Heart right ventricle (tissue), 16 donors: ENCODE measurements around the gene POMT2. TPM values are rescaled to one million over a fixed set of nuclear protein-coding genes. Genes with fewer than 3 reads are reported as not detected.
A peak's percentile ranks its signal among the peaks of the same experiment; 100 is the strongest.

Experiments
- ATAC-seq, 8 donors: fragments of 200-7000 bp; cut with Tn5 transposase; one replicate each; pipeline ENCODE4 v1.9.1; 2020; ENCODE audit warnings: mild to moderate bottlenecking in 8 of 8, moderate library complexity in 8 of 8, moderate number of reproducible peaks in 1 of 8
- DNase-seq, 2 donors: peaks; one replicate each; pipeline ENCODE4 v3.0.0-alpha.2; 2020
- H3K27ac ChIP-seq, 10 donors: fragments of 200-600 bp; sonication (generic) in 2 of 10; one replicate each; pipeline versions ENCODE4 v1.5.0 to v1.8.0; 2020 to 2022; ENCODE audit warnings: mild to moderate bottlenecking in 3 of 10
- H3K27me3 ChIP-seq, 7 donors: fragments of 200-600 bp; one replicate each; pipeline ENCODE4 v1.8.0; 2021 to 2022; ENCODE audit warnings: mild to moderate bottlenecking in 2 of 7
- H3K36me3 ChIP-seq, 9 donors: fragments of 200-600 bp; sonication (generic) in 1 of 9; one replicate each; pipeline versions ENCODE4 v1.5.0 to v1.8.0; 2020 to 2022; ENCODE audit warnings: mild to moderate bottlenecking in 2 of 9
- H3K4me1 ChIP-seq, 9 donors: fragments of 200-600 bp; sonication (generic) in 1 of 9; one replicate each; pipeline versions ENCODE4 v1.5.0 to v1.8.0; 2020 to 2022; ENCODE audit warnings: mild to moderate bottlenecking in 4 of 9
- H3K4me3 ChIP-seq, 10 donors: fragments of 200-600 bp; sonication (generic) in 2 of 10; one replicate each; pipeline versions ENCODE4 v1.5.0 to v1.8.0; 2020 to 2022; ENCODE audit warnings: mild to moderate bottlenecking in 7 of 10, moderate library complexity in 2 of 10
- H3K9me3 ChIP-seq, 11 donors: fragments of 200-600 bp in 10 of 11; sonication (generic) in 2 of 11; one replicate each; pipeline versions ENCODE4 v1.5.0 to v1.8.0; 2013 to 2022; ENCODE audit warnings: mild to moderate bottlenecking in 2 of 11, control low read depth in 1 of 11, moderate library complexity in 1 of 11
- CTCF ChIP-seq, 9 donors: fragments of 200-600 bp; sonication (generic) in 2 of 9; IDR thresholded peaks; one replicate each; pipeline versions ENCODE4 v1.5.0 to v1.8.0; 2021 to 2022; ENCODE audit warnings: antibody characterized with exemption in 9 of 9, mild to moderate bottlenecking in 5 of 9, moderate library complexity in 1 of 9
- WGBS, 2 donors: extraction: QIAGEN DNeasy Blood & Tissue Kit; methylation state at CpG; one replicate each; pipeline ENCODE4 v1.1.7; 2013; ENCODE audit warnings: inconsistent platforms in 1 of 2; 5-methylcytosine and 5-hydroxymethylcytosine counted together
- intact Hi-C, 10 donors: fragments of 100-400 bp; cut with DNase I; formaldehyde crosslinking; loops; one replicate each; pipeline versions ENCODE4 v1.11.1 to v1.14.2; 2022
- polyA plus RNA-seq, 2 donors: library from polyadenylated mRNA; stranded (reverse); fragments of 200-250 nt; gene quantifications; one replicate each; pipeline ENCODE4 v1.2.3, GENCODE V29; 2013
- total RNA-seq, 10 donors: library from RNA; stranded (reverse); fragmentation: NEBNext Ultra II Directional in 3 of 10; extraction: Animal tissue kit (Norgen Biotek cat#: 25700) in 3 of 10; gene quantifications; one replicate each; pipeline versions ENCODE4 v1.2.1 to v1.2.4, GENCODE V29; 2021 to 2023
- donor health status: Arrhythmogenic right ventricular cardiomyopathy.
- donor health status: ischemic (EF 13 %, LVEDD 7.1; RV severe dilation, severe dysfunction).
- donor health status: healthy with polysubstance abuse.
- donor health status: DM: no; HTN: yes; CAD: no.
- donor health status: DM: no; HTN: no; CAD: no.
- donor health status: ischemic (EF 25% LVEDD 6.9; RV normal size, moderate dysfunction).
- donor health status: ischemic (EF 25% LVEDD 5.7; RV mildly dilated, moderate dysfunction).
- donor health status: healthy.
- donor health status: DM: yes; HTN: yes; CAD: no.
- donor health status: Ischemic cardiomyopathy.
- donor health status: ischemic (EF 35%, LVEDD 5.7; RV mildly dilated, moderate dysfunction).
- donor health status: nonischemic (EF 11% LVEDD 7.7; RV severe dilation, severe dysfunction).
- donor health status: DM: yes; HTN: yes; CAD: no.
- donor health status: PGD.
- donor health status: ischemic (EF 29% LVEDD 5.4; RV normal size, mild dysfunction).
- donor health status: nonischemic (EF 23%, LVEDD 6.1; RV moderate dilation, normal function).

POMT2 gene
- total and polyA plus RNA-seq, 12 donors = 10.5 to 23.4 (median 16.9) TPM

- TF ChIP-seq CTCF (IDR thresholded peaks at IDR 0.05) = no peak
- H3K9me3 ChIP-seq = no peaks in the 10 kb centered on the region
- H3K4me1 ChIP-seq = peaks cover 0 to 36% (median 4%) of the 10 kb centered on the region in 9 donors
- H3K36me3 ChIP-seq = peaks cover 0 to 78% (median 20%) of the 10 kb centered on the region in 9 donors
- H3K27ac ChIP-seq = peak overlapping the region in 1 of 10 donors; percentile 64
- no peak overlapping the region for H3K4me3 ChIP-seq
- DNase-seq (no peak), ATAC-seq (no peak)
- H3K27me3 ChIP-seq = no peaks in the 10 kb centered on the region
- 94 to 95% methylated on average over 5 of the region's 5 CpGs for WGBS, 2 donors
- intact Hi-C loops = loop anchor here in 5 of 10 donors (5.0 to 10.0 kb wide), 4 partner anchors 148 to 252 kb away; no protein-coding TSS in a partner anchor
Measured at GRCh38 chr14:77302926-77303325, 17.8 kb downstream of the POMT2 start.

GRCh38 chr14:77301103-77301502 is 19.6 kb downstream of the POMT2 start:
- no peak overlapping the region for H3K4me3 ChIP-seq
- TF ChIP-seq CTCF (IDR thresholded peaks at IDR 0.05) = peak; percentile 29 to 75 (median 60)
- no peaks in the 10 kb centered on the region for H3K9me3 ChIP-seq
- no peaks in the 10 kb centered on the region for H3K27me3 ChIP-seq
- H3K27ac ChIP-seq = no peak overlapping the region
- peaks cover 0 to 94% (median 24%) of the 10 kb centered on the region in 9 donors for H3K36me3 ChIP-seq
- ATAC-seq = peak; percentile 28 to 78 (median 65)
- WGBS, 2 donors = 40 to 44% methylated on average over 10 of the region's 10 CpGs
- DNase-seq = peak; percentile 56 to 69
- H3K4me1 ChIP-seq = peaks cover 0 to 30% (median 0%) of the 10 kb centered on the region in 9 donors
- intact Hi-C loops = loop anchor here in 5 of 10 donors (5.0 to 10.0 kb wide), 4 partner anchors 146 to 254 kb away; no protein-coding TSS in a partner anchor

- Histone ChIP-seq H3K27me3 (no peaks in the 10 kb centered on the region), H3K4me3 (no peak overlapping the region), H3K4me1 (peaks cover 0 to 30% (median 0%) of the 10 kb centered on the region in 9 donors), H3K36me3 (peaks cover 0 to 89% (median 29%) of the 10 kb centered on the region in 9 donors), H3K9me3 (no peaks in the 10 kb centered on the region), H3K27ac (no peak overlapping the region)
- ATAC-seq (peak in 1 of 8 donors; percentile 18), DNase-seq (no peak)
- no peak for TF ChIP-seq CTCF (IDR thresholded peaks at IDR 0.05)
- WGBS, 2 donors = 64 to 75% methylated on average over 4 of the region's 4 CpGs
- intact Hi-C loops = loop anchor here in 6 of 10 donors (5.0 to 10.0 kb wide), 4 partner anchors 145 to 255 kb away; no protein-coding TSS in a partner anchor
Measured at GRCh38 chr14:77299771-77300170, 20.9 kb downstream of the POMT2 start.

GRCh38 chr14:77296906-77297305 is 23.8 kb downstream of the POMT2 start:
- Histone ChIP-seq H3K36me3 (peaks cover 0 to 89% (median 27%) of the 10 kb centered on the region in 9 donors), H3K9me3 (no peaks in the 10 kb centered on the region), H3K27me3 (no peaks in the 10 kb centered on the region), H3K27ac (no peak overlapping the region), H3K4me1 (peaks cover 0 to 8% (median 0%) of the 10 kb centered on the region in 9 donors), H3K4me3 (no peak overlapping the region)
- WGBS, 2 donors = 85 to 87% methylated on average over 8 of the region's 8 CpGs
- ATAC-seq (no peak), DNase-seq (no peak)
- no peak for TF ChIP-seq CTCF (IDR thresholded peaks at IDR 0.05)
- intact Hi-C loops = loop anchor here in 1 of 10 donors (10.0 kb wide), 1 partner anchor 258 kb away; no protein-coding TSS in a partner anchor
